Stimulated activated CD4-positive, alpha-beta T cell treated with anti-CD3 and anti-CD28 coated beads, Interleukin-2, amount 100 ng/mL, for 24 hours (primary cell): ENCODE results near the gene LPIN1.
"Not testable (repeated sequence)": the region's sequence is repeated elsewhere in the genome, so short reads cannot be mapped to it uniquely, and the experiment has no call there.

Source experiments
- DNase-seq, 2 donors: peaks; one replicate each; pipeline ENCODE4 v3.0.0-alpha.2; 2020

Gene LPIN1

DNA sequence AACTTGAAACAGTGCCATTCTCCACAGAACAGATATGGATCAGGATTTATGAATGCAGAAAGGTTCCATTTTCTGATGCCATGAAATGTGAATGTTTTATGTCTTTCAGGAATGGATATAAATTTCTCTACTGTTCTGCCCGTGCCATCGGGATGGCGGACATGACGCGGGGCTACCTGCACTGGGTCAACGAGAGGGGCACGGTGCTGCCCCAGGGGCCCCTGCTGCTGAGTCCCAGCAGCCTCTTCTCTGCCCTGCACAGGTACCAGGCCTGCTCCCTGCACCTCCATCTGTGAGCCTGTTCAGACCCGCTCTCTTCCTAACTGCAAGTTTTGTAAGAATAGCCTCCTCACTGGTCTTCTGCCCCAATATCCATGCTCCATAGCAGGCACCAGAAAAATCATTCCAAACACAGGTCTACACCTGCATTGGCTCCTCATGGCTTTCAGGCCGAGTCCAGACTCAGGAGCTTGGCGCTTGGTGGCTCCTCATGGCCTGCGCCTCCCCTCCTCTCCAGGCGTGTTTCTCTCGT lies 68.6 kb downstream of the LPIN1 start:
- DNase-seq: no peak

DNA sequence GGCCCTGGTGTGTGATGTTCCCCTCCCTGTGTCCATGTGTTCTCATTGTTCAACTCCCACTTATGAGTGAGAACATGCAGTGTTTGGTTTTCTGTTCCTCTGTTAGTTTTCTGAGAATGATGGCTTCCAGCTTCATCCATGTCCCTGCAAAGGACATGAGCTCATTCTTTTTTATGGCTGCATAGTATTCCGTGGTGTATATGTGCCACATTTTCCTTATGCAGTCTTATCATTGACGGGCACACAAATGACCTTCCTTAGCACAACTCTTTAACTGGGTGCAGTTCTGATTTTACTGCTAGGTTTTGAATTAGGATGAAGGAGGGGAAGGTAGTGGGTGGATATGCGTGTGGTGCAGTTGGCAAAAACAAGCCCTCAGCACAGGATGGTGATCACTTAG lies 70.5 kb downstream of the LPIN1 start:
- DNase-seq: not testable (repeated sequence)

DNA sequence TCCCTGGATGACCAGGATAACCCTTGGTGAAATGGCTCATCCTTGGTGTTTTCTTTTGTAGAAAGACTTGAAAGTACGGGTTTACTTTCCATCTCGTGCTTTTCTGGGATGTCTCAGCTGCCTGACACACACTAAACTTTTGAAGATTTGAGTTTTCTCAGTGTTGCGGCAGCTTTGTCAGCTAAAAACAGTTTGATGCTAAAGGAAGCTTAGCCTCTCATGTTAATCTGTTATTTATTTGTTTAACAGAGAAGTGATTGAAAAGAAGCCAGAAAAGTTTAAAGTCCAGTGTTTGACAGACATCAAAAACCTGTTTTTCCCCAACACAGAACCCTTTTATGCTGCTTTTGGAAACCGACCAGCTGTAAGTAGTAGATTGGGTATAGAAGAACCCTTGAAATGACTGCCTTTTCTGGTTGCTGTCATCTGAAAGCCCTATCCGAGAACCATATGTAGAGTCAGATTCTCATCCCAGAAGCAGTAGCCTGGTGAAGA lies 72.8 kb downstream of the LPIN1 start:
- DNase-seq: no peak

DNA sequence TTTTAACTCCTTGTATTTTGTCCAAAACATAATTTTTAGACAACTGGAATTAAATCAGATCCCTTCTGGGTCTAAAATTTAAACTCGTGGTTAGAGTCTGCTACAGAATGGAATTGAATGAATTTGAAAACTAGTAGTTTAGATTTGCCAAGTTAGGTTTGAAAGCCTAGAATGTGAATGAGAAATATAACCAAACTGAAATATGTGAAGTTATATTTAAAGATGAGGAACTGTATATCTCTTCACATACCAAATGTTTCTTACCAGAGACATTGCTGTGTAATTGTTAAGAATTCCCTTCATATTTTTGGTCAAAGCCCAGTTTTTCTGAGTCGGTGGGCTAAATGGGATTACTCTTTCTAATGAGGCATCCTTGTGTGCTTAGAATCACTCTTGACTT lies 74.2 kb downstream of the LPIN1 start:
- DNase-seq: no peak

DNA sequence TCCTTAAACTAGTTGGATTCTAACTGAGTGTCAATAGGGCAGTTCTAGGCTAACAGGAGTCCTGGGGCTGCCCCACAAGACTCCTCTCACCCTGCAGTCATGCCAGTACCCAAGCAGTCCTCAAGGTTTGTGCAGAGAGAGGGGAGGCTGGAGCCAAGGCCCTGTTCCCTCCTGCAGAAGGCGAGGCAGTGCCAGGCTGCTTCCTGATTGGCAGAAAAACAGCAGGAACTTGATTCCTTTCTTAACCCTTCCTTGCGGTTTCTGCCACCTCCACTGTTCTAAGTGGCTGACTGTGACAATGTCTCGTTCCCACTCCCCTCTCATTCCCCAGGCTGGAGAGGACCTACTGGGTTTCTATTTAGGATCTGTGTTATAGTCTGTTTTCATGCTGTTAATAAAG lies 75.3 kb downstream of the LPIN1 start:
- DNase-seq: no peak

DNA sequence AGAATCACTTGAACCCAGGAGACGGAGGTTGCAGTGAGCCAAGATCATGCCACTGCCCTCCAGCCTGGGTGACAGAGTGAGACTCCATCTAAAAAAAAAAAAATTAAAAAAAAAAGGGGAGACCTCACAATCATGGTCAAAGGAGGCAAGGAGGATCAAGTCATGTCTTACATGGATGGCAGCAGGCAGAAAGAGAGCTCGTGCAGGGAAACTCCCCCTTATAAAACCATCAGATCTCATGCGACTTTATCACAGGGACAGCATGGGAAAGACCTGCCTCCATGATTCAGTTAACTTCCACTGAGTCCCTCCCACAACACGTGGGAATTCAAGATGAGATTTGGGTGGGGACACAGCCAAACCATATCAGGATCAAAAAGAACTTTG lies 75.9 kb downstream of the LPIN1 start:
- not testable (repeated sequence) for DNase-seq

DNA sequence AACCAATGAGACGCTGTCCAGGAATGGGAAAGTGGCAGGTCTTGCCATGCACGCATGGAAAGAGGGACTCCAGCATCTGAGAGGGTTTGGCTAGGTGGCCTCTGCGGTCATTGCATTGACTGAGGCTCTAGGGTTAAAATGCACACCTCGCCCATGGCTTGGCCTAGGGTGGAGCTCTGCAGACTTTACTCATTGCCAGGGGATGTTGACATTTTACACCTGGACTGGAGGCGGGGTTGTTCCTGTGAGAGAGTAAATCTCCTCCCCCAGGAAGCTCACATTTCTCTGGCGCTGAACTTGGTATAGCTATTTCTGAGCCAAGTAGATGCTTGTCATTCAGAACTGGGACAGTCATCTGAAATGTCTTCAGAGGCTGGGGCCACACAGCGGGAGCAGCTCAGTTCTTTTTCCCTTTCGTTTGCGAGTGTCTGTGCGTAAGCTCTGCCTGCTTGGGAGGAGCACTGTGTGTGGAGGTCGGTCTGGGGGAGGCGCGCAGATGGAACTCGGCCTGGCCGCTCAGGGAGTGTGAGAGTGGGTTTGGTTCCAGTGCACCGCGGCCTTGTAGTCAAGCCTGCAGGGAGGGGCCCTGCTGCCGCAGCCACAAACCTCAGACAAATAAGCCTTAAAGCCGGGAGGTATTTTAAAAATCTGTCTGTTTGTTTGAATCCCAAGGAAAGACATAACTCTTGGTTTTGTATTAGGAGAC lies 76.5 kb downstream of the LPIN1 start:
- no peak for DNase-seq

GRCh38 chr2:11824901-11825828 lies 78.7 kb downstream of the LPIN1 start:
- DNase-seq: no peak

DNA sequence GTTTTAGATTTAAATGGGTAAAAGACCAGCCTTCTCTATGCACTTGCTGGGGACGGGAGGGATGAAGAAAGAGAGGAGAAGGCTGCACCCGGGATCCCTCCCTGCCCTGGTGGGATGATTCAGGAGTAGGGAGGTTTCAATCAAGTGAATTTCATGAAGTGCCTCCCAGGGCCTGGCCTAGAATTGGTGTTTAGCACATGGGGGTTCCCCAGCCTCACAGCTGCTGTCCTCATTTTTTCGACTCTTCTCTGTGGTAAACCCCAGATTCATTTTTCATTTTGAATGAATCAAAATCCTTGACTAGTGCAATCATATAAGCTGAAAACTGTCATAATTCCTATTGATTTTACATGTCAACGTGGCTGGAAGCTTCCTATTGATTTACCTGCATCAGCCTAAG lies 81.1 kb downstream of the LPIN1 start:
- peak; percentile 45 to 53 for DNase-seq

DNA sequence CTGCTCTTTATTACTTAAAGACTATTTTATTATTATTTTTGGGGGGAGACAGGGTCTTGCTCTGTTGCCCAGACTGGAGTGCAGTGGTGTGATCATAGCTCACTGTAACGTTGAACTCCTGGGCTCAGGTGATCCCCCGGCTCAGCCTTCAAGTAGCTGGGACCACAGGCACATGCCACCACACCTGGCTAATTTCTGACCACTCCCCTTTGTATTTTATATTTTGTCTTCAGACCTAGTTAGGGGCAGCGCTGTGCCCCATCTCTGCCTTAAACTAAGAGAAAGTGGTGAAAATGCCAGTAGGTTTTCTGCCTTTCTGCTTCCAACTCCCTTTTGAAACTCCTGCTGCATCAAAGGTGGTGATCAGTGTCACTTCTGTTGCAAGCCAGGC lies 82.5 kb downstream of the LPIN1 start:
- DNase-seq: no peak

- peak; percentile 63 to 69 for DNase-seq
These were observed 83.0 kb downstream of the LPIN1 start for GRCh38 chr2:11829324-11829946.

DNA sequence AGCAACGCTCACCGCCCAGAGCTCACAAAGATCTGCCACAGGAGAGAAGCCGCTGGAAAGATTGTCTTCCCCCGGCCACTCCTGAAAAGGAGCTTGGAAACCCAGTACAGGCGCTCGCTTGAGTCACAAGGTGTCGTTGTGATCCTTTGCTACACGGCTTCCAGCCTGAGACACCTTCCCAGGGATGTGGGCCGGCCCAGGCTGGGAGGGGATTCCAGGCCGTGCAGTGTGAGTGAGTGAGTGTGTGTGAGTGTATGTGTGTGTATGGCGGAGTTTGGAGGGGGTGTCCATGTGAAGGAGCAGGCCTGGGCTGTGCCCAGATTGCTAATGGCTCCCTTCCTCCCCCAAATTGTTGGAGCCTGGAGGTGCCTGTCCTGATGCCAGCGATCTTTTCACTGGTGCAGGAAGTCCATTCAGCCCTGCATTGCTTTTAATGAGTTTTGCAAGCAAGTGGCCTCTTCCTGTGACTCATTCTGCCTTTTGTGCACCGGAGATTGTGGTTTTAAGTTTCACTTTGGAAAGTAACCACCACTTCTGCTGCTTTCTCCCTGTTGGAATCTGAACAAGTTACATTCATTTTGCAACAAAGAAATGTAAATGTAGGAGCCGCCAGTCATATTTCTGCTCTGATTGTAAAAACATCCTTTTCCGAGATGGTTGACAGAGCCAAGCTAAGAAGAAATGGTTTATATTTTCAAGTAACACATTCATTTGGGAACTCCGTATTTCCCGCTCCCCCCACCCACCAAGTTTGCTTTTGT lies 83.7 kb downstream of the LPIN1 start:
- DNase-seq: peak; percentile 39 to 51

DNA sequence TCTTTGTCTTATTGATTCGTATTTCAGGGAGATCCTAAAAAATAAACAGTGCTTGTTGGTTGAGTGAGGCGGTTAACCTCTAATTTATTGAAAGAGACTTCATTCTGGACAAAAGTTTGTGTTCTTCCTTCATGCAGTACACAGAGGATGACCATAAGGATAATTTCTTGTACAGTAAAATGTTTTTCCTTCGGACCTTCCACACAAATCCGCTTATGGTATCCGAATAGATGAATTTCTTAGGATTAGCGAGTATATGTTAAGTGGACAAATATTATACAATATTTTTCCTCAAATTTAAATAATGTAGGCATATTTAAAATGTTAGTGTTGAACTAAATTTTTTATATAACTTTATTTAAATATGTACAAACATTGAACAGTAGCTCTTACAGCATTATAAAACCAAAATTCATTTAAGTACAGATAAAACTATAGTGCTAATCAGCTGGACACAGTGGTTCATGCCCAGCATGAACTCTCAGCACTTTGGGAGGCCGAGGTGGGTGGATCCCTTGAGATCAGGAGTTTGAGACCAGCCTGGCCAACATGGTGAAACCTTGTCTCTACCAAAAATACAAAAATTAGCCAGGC lies 84.4 kb downstream of the LPIN1 start:
- DNase-seq: no peak

DNA sequence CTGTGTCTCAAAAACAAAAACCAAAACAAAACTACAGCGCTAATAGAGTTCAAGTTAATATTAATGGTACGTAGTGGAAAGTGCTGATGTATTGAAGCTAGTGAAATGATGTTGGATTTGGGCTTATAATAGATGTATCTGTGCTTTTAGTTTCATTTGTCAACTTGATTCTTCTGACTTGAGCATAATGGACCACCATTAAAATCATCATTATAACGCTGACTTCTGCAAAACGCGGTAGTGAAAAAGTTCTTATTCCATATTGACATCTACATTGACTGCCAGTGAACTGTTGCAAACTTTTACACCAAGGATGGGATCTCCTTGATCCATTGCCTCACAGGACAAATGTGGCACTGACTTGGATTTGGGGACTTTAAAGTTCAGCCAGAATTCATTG lies 85.0 kb downstream of the LPIN1 start:
- no peak for DNase-seq

GRCh38 chr2:11832531-11832930 lies 86.1 kb downstream of the LPIN1 start:
- no peak for DNase-seq

- no peak for DNase-seq
These were observed 87.2 kb downstream of the LPIN1 start for GRCh38 chr2:11833601-11834000.

GRCh38 chr2:11835403-11835802 lies 89.0 kb downstream of the LPIN1 start:
- no peak for DNase-seq

DNA sequence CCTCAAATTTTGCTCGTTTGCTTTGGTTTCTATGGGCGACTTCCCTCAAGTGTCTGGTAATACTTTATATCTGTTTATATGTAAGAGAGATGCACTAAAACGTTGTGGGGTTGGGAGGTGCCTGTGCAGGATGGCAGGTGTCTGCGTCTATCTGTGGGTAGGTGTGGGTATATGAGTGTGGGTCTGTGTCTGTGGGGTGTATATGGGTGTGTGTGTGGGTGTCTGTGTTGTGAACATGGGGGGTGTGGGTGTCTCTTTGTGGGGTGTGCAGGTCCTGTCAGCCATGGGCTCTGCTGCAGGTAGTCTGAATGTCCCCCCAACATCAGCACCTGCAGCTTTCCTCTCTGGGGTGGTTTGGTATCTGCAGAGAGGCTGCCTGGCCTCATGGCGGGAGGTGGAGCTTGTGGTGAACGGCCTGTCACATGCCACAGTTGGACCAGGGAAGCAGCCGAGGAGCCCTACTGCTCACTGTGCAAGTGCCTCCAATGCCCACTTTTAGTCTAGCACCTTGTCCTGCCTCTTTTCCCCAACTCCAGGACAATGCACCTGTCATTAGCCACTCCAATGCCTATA lies 90.3 kb downstream of the LPIN1 start:
- no peak for DNase-seq

- DNase-seq: no peak
These were observed 91.7 kb downstream of the LPIN1 start for GRCh38 chr2:11837875-11838734.

DNA sequence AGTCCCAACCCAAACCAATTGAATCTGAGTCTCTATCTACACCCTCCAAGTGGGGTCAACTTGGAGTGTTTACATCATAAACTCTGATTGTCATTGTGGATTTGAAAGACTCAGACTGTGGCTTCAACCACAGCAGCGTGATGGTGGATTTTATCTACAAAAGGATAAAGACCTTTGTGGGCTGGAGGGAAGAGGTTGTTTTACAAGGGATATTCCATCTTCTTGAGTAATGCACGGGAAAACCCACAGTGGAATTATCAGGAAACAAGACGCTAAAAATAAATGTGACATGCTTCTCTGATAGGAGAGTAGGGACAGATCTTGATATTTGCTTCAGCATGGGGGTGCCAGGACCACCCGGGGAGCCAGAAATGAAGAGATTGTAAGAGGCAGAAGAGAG lies 93.5 kb downstream of the LPIN1 start:
- no peak for DNase-seq

DNA sequence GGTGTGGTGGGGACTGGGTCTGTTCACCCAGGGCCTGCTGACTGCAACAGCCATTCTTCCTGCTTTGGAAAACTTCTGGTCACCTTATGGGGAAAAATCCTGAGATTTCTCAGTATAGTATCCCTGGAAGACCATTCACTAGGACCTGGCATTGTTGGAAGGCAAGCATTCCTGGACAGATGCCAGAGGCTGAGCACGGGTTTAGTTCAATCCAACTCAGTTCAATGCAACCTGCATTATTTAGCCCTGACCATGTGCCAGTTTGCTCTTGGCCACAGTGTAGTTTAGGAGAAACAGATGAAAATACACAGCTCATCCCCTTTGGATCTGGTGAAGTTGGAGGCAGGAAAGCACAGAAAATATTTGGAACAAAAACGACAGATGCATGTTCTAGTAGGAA lies 95.9 kb downstream of the LPIN1 start:
- DNase-seq: no peak
